B cell (primary cell): Measurements from ENCODE around the gene CDX1. TPM values are rescaled to one million over a fixed set of nuclear protein-coding genes. Genes with fewer than 3 reads are reported as not detected.

Experiments
- ATAC-seq: fragments of 200-7000 bp; cut with Tn5 transposase; one replicate; pipeline ENCODE4 v1.10.0; 2021; ENCODE audit warnings: low read depth, mild to moderate bottlenecking, moderate number of reproducible peaks, moderate library complexity
- CTCF ChIA-PET: fragments of 350-600 bp; sonication (Branson Sonifier 250); formaldehyde crosslinking; loops from one replicate; lab custom pipeline; 2021; ENCODE audit warnings: antibody characterized with exemption, inconsistent platforms; lab: Charles Lee
- POLR2A ChIA-PET: fragments of 350-600 bp; sonication (Branson Sonifier 250); formaldehyde crosslinking; loops from one replicate; lab custom pipeline; 2021; ENCODE audit warnings: antibody characterized with exemption; lab: Charles Lee
- DNase-seq: peaks from one replicate; pipeline ENCODE4 v3.0.0; 2013
- H2AFZ ChIP-seq: 2 replicates; pipeline ENCODE4 v1.6.1; 2012; ENCODE audit warnings: mild to moderate bottlenecking, low read depth, low read length; ENCODE audit not compliant: insufficient read depth, poor library complexity, severe bottlenecking
- H3K27ac ChIP-seq, 2 donors: 1 replicate in 1 of 2; 2 replicates in 1 of 2; pipeline ENCODE4 v1.5.1; 2012 to 2013; ENCODE audit warnings: low read length in 2 of 2, mild to moderate bottlenecking in 2 of 2, moderate library complexity in 1 of 2
- H3K27me3 ChIP-seq, 4 experiments: fragments of 200-600 bp in 1 of 4; sonication (generic) in 1 of 4; replicated peaks in 1 of 4; 1 replicate in 2 of 4; 2 replicates in 2 of 4; pipeline versions ENCODE4 v1.6.1 to v1.7.0; 2013 to 2016; ENCODE audit warnings: low read length in 3 of 4, mild to moderate bottlenecking in 2 of 4, mixed read lengths in 1 of 4, moderate library complexity in 1 of 4; ENCODE audit not compliant: insufficient read depth in 4 of 4, control insufficient read depth in 3 of 4; ENCODE audit errors: control extremely low read depth in 1 of 4
- H3K36me3 ChIP-seq, 2 experiments: replicated peaks in 1 of 2; 1 replicate in 1 of 2; 2 replicates in 1 of 2; pipeline versions ENCODE4 v1.6.1 to v1.7.1; 2013; ENCODE audit warnings: low read length in 1 of 2; ENCODE audit not compliant: insufficient read depth in 2 of 2, control insufficient read depth in 1 of 2; ENCODE audit errors: control extremely low read depth in 1 of 2, extremely low read depth in 1 of 2
- H3K4me1 ChIP-seq, 2 donors: fragments of 200-600 bp in 1 of 2; sonication (generic) in 1 of 2; 1 replicate in 1 of 2; 2 replicates in 1 of 2; pipeline versions ENCODE4 v1.5.1 to v1.6.1; 2013 to 2017; ENCODE audit warnings: low read length in 2 of 2; ENCODE audit not compliant: control insufficient read depth in 2 of 2, insufficient read depth in 2 of 2
- H3K4me2 ChIP-seq: replicated peaks from 2 replicates; pipeline ENCODE3; 2012; ENCODE audit warnings: mild to moderate bottlenecking, low read depth, low read length; ENCODE audit not compliant: poor library complexity, severe bottlenecking
- H3K4me3 ChIP-seq, 5 experiments: fragments of 200-600 bp in 1 of 5; sonication (generic) in 1 of 5; 1 replicate in 3 of 5; 2 replicates in 2 of 5; pipeline versions ENCODE4 v1.5.1 to v1.7.0; 2011 to 2016; ENCODE audit warnings: low read length in 4 of 5, mild to moderate bottlenecking in 4 of 5, low read depth in 2 of 5, control low read depth in 1 of 5, moderate library complexity in 1 of 5; ENCODE audit not compliant: insufficient read depth in 1 of 5; ENCODE audit errors: control extremely low read depth in 1 of 5, extremely low read depth in 1 of 5
- H3K79me2 ChIP-seq: fragments of 200-600 bp; sonication (generic); one replicate; pipeline ENCODE4 v1.6.0; 2016; ENCODE audit warnings: low read length; ENCODE audit not compliant: control insufficient read depth, insufficient read depth
- H3K9ac ChIP-seq: fragments of 200-600 bp; sonication (generic); 2 replicates; pipeline ENCODE4 v1.6.1; 2017; ENCODE audit warnings: mild to moderate bottlenecking, low read length, moderate library complexity
- H3K9me3 ChIP-seq, 3 donors: one replicate each; pipeline versions ENCODE4 v1.6.1 to v1.7.1; 2013; ENCODE audit warnings: low read length in 2 of 3; ENCODE audit not compliant: control insufficient read depth in 2 of 3, insufficient read depth in 1 of 3; ENCODE audit errors: control extremely low read depth in 1 of 3
- H4K20me1 ChIP-seq: 2 replicates; pipeline ENCODE4 v1.6.0; 2012; ENCODE audit warnings: mild to moderate bottlenecking, low read length; ENCODE audit not compliant: insufficient read depth, control insufficient read depth, poor library complexity, severe bottlenecking
- H3K27ac Mint-ChIP-seq: one replicate; pipeline ENCODE4 v1.8.0; 2021; ENCODE audit warnings: mixed read lengths
- H3K27me3 Mint-ChIP-seq: one replicate; pipeline ENCODE4 v1.8.0; 2021; ENCODE audit warnings: mixed read lengths
- H3K4me1 Mint-ChIP-seq: one replicate; pipeline ENCODE4 v1.8.0; 2021; ENCODE audit warnings: mixed read lengths
- H3K4me3 Mint-ChIP-seq: one replicate; pipeline ENCODE4 v1.8.0; 2021; ENCODE audit warnings: mixed read lengths
- H3K9me3 Mint-ChIP-seq: one replicate; pipeline ENCODE4 v1.8.0; 2022; ENCODE audit warnings: mixed read lengths; ENCODE audit not compliant: insufficient read depth
- CTCF ChIP-seq: fragments of 200-600 bp; IDR thresholded peaks from one replicate; pipeline ENCODE4 v1.8.0; 2022; ENCODE audit warnings: antibody characterized with exemption, mild to moderate bottlenecking
- EZH2 ChIP-seq: IDR thresholded peaks from 2 replicates; pipeline ENCODE4 v1.6.1; 2012; ENCODE audit warnings: borderline replicate concordance, low read depth, mild to moderate bottlenecking, moderate library complexity, low read length; ENCODE audit not compliant: insufficient read depth, poor library complexity, severe bottlenecking
- WGBS: methylation state at CpG from one replicate; pipeline ENCODE4 v1.1.5; 2013; ENCODE audit warnings: missing lambda C conversion rate; ENCODE audit not compliant: insufficient coverage; 5-methylcytosine and 5-hydroxymethylcytosine counted together
- intact Hi-C: fragments of 100-400 bp; cut with micrococcal nuclease; formaldehyde crosslinking; loops from one replicate; pipeline ENCODE4 v1.10.0; 2022
- polyA plus RNA-seq: library from polyadenylated mRNA; depleted of rRNA; stranded (reverse); fragments of >200 nt; gene quantifications from 2 replicates; pipeline ENCODE4 v1.2.3, GENCODE V29; 2012
- total RNA-seq, 2 donors: library from RNA; stranded (reverse); fragments of 120-200 nt in 1 of 2; gene quantifications; 1 replicate in 1 of 2; 2 replicates in 1 of 2; pipeline versions ENCODE4 v1.2.3 to v1.2.4, GENCODE V29; 2013 to 2022

The CDX1 gene
- total and polyA plus RNA-seq, 2 donors (not counting 1 experiment from before 2014, with no cell fraction given): not detected

DNA sequence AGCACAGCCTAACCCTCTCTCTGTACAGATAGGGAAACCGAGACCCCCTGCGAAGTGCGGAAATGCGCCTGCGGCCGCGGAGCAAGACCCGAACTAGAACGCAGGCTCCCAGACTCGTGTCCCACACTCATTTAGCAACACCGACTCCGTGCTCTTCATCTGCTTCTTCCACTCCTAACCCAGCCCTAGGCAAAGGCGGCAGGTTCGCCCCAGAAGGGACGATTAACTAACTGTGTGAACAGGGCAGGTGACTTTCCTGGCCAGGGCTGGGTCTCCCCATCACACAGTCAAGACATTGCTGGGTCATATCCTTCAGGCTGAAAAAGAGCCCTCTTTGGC lies 903 bp downstream of the CDX1 start:
- Mint-ChIP-seq H3K27me3 (peaks cover 53% of the 10 kb centered on the region), H3K27ac (no peak overlapping the region), H3K4me3 (no peak overlapping the region), H3K9me3 (no peaks in the 10 kb centered on the region), H3K4me1 (peaks cover 3% of the 10 kb centered on the region)
- H3K9ac ChIP-seq: no peak overlapping the region
- H4K20me1 ChIP-seq: no peaks in the 10 kb centered on the region
- no peak overlapping the region for H3K4me3 ChIP-seq
- ATAC-seq: no peak
- H2AFZ ChIP-seq: no peak overlapping the region
- no peaks in the 10 kb centered on the region for H3K9me3 ChIP-seq
- H3K27me3 ChIP-seq: peaks cover 0 to 19% (median 12%) of the 10 kb centered on the region in 4 experiments
- ChIA-PET CTCF (no interaction called here), POLR2A (no interaction called here)
- H3K4me1 ChIP-seq: peaks cover 0 to 5% of the 10 kb centered on the region in 2 donors
- H3K36me3 ChIP-seq: no peaks in the 10 kb centered on the region
- 55% methylated on average over 15 of the region's 15 CpGs for WGBS
- no peaks in the 10 kb centered on the region for H3K79me2 ChIP-seq
- H3K4me2 ChIP-seq: no peak overlapping the region
- TF ChIP-seq CTCF: no peak
- no peak for TF ChIP-seq EZH2
- H3K27ac ChIP-seq: no peak overlapping the region
- no peak for DNase-seq
- intact Hi-C loops: no loop called here

DNA sequence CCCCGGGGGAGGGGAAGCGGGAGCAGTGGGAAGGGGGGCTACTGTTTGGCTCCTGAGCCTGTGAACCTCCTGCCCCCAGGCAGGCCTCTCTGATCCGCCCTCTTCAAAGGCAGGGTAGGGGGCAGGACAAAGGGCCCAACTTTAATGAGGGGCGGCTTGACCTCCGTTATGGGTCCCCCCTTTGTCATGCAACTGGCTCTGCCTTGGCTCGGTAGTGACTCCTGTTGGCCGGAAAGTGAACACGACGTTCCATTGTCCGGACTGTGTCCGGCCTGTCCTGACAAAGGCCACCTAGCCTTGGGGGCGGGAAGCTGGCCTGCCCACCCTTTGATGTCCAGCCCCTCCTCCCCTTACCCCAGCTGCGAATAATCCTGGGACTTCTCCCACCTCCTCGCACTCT lies 1.3 kb downstream of the CDX1 start:
- TF ChIP-seq EZH2 (no peak), CTCF (no peak)
- Histone ChIP-seq H3K4me1 (peaks cover 0 to 5% of the 10 kb centered on the region in 2 donors), H3K9me3 (no peaks in the 10 kb centered on the region), H4K20me1 (no peaks in the 10 kb centered on the region), H3K4me2 (no peak overlapping the region), H3K9ac (no peak overlapping the region), H3K27ac (no peak overlapping the region), H2AFZ (no peak overlapping the region), H3K36me3 (no peaks in the 10 kb centered on the region), H3K27me3 (peaks cover 0 to 19% (median 12%) of the 10 kb centered on the region in 4 experiments), H3K79me2 (no peaks in the 10 kb centered on the region), H3K4me3 (no peak overlapping the region)
- no peak for ATAC-seq
- H3K27me3 Mint-ChIP-seq: peaks cover 54% of the 10 kb centered on the region
- no peaks in the 10 kb centered on the region for H3K9me3 Mint-ChIP-seq
- POLR2A ChIA-PET: no interaction called here
- intact Hi-C loops: no loop called here
- no peak overlapping the region for H3K27ac Mint-ChIP-seq
- no peak for DNase-seq
- H3K4me1 Mint-ChIP-seq: peaks cover 2% of the 10 kb centered on the region
- WGBS: 97% methylated on average over 14 of the region's 14 CpGs
- no peak overlapping the region for H3K4me3 Mint-ChIP-seq
- CTCF ChIA-PET: no interaction called here
